HG02981 (cell line): ENCODE measurements around the gene MBD5.

ENCODE experiments used
- ATAC-seq: cut with Tn5 transposase; IDR thresholded peaks from one replicate; pipeline ENCODE4 v1.9.1; 2021; ENCODE audit warnings: mild to moderate bottlenecking, moderate library complexity; ENCODE audit not compliant: unreplicated experiment

The MBD5 gene

DNA sequence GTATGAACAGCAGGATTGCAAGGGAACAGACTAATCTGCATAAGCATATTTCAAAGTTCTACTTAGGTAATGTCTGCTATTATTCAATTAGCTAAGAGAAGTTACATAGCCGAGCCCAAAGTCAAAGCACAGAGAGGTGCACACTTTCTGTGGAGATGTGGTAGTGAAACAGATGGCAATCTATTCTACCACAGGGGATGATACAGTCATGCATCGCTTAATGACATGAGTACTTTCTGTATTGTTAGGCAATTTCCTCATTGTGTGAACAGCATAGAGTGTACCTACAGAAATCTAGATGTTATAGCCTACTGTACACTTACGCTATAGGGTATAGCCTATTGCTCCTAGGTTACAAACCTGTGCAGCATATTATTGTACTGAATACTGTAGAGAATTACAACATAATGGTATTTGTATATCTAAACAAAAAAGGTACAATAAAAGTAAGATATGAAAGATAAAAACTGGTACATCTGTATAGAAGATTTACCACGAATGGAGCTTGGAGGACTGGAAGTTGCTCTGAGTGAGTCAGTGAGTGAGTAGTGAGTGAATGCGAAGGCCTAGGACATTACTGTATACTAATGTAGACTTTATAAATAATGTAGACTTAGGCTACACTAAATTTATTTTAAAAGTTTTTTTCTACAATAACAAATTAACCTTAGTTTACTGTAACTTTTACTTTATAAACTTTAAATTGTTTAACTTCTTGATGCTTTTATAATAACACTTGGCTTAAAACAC, 197.6 kb downstream of the MBD5 start:
- no peak for ATAC-seq

DNA sequence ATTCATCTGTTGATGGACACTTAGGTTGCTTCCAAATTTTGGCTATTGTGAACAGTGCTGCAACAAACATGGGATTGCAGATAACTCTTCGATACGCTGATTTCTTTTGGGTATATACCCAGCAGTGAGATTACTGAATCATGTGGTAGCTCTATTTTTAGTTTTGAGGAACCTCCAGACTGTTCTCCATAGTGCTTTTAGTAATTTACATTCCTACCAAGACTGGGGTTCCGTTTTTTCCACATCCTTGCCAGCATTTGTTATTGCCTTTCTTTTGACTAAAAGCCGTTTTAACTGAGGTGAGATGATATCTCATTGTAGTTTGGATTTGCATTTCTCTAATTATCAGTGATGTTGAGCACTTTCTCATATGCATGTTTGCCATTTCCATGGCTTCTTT, 200.3 kb downstream of the MBD5 start:
- ATAC-seq, result no peak

DNA sequence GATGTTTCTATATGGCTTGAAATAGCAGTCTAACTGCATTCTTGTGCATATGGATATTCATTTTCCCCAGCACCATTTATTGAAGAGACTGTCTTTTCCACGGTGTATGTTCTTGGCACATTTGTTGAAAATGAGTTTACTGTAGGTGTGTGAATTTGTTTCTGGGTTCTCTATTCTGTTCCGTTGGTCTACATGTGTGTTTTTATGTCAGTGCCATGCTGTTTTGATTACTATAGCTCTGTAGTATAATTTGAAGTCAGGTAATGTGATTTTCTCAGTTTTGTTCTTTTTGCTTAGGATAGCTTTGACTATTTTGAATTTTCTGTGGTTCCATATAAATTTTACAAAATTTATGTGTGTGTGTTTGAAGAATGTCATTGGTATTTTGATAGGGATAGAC, 201.0 kb downstream of the MBD5 start:
- ATAC-seq, result no peak

DNA sequence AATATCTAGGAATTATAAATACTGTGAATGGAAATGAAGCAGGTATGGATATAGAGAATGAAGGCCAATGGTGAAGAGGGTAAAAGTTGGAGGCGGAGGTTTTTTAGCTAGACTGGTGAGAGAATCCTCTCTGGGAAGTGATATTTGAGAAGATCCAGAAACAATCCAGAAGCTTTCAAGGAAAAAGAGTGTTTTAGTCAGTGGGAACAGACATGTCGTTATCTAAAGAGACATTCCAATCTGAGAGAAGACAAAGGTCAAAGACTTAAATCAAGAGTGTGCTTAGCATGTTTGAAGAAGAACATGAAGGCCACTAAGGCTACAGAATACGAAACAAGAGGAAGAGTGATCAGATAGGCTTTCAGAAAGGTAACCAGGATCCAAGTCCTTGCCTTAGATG, 211.0 kb downstream of the MBD5 start:
- ATAC-seq, result no peak

DNA sequence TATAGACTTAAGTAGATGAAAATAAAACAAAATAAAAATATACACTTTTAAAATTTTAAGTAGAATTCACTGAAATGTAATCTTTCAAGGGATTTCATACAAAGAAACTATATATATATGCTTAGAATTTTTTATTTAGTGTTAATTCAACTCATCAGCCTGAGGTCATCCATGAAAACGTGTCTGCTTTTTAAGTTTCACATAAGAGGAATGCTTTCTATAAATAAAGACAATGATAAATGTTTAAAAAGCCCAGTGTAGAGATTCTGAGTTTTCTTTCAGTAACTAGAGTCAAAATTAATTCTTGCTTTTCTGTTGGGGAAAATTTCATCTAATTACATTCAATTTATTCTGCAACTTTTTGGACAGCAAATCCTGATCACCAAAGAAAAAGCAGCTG, 213.3 kb downstream of the MBD5 start:
- ATAC-seq, result no peak

DNA sequence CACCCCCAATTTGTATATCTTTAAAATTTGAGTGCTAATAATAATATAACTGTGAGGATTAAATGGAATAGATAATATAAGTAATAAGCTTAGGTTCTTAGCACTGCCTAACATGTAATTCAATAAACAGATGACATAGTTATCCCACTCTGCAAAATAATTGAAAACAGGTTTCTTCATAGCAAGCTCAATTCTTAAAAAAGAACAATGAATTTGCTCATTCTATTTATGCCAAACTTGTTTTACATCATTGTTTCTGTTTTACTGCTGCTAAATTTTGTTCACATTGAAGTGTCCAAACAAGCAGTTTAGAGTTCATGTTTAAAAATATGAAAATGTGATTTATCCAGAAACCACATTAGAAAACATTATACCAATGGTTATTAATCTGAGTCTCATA, 217.0 kb downstream of the MBD5 start:
- no peak for ATAC-seq

DNA sequence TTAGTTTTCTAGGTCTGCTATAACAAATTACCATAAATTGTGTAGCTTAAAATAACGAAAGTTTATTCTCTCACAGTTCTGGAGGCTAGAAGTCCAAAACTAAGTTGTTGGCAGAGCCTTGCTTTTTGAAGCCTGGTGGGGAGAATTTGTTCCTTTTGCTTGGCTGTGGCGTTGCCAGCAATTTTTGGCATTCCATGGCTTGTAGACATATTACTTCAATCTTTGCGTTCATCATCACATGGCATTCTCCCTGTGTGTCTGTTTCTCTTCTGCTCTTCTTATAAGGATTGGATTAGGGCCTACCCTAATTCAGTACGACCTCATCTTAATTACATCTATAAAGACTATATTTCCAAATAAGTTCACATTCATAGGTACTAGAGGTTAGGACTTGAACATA, 217.7 kb downstream of the MBD5 start:
- no peak for ATAC-seq

DNA sequence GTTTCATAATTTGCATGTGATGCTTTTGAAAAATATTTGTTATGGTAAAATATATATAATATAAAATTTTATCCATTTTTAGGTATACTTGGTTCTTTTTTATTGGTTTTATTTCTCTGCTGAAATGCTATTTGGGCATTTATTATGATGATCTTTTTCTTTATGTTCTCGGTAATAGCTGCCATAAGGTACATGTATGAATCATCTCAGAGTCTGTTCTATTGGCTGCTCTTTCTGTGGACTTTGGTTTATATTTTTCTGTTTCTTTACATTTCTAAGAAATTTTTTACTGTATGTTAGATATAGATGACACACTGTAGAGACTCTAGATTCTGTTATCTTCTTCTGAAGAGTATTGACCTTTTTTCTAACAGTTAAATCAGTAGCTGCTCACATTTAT, 219.9 kb downstream of the MBD5 start:
- no peak for ATAC-seq

DNA sequence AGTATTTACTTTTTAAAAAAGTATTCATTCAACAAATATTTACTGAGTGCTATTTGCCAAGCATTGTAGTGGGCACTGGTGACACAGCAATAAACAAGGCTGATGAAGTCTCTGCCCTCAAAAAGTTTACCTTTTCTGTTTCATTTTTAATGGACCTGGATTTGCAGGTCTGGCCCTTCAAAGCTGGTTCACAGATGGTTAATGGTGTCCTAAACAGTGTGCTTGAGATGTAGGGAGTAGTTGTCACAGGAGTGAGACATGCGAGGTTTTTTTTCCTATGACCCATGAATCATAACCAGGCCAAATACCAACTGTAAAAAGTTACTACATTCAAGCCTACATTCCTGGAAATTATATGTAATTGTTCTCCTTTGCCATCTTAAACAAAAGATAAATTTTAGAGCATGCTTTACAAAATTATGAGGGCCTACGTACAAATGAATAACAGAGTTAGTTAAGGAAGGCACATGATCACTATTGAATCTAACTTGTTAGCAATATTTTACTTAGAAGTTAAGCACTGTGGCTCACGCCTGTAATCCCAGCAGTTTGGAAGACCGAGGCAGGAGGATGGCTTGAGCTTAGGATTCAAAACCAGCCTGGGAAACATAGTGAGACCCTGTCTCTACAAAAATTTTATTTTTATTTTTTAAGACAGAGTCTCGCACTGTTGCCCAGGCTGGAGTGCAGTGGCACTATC, 223.9 kb downstream of the MBD5 start:
- no peak for ATAC-seq

DNA sequence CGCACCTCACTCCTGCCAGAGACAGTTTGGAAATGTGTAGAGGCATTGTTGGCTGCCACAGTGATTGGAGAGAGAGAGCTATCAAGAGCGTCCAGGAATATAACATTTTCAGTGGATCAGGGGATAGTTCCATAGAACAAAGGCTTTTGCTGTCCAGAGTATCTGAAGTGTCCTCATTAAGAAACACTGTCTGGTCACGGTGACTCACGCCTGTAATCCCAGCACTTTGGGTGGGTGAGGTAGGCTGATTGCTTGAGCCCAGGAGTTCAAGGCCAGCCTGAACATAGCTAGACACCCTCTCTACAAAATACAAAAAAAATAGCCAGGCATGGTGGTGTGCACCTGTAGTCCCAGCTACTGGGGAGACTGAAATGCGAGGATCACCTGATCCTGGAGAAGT, 231.1 kb downstream of the MBD5 start:
- ATAC-seq, result no peak

DNA sequence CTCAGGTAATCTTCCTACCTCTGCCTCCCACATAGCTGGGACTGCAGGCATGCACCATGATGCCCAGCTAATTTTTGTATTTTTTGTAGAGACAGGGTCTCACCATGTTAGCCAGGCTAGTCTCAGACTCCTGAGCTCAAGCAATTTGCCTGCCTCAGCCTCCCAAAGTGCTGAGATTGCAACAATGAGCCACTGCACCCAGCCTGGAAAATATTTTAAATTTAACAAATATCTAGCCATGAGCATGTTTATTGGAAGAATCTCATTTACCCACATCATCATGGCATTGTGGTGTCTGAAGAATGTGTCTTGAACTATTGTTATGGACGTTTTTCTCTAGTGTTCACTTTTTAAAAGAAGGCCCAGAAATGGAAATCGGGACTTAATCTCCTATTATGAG, 231.8 kb downstream of the MBD5 start:
- no peak for ATAC-seq

DNA sequence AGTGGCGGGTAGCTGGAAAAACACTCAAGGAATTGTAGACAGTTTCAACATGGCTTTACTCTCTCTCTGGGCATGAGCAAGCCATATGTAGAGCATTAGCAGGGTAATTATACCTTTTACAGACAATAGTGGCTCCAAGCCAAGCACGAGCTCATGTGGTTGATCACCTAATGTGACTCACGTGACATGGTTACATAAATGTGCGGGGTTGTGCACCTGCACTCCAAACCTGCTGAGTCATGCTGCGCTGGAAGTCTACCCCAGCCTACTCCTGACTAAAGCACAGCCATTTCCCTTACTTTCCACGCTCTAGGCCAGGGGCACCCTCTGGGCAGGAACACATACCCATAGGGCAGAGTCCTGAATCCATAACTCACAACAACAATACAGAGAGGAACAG, 232.8 kb downstream of the MBD5 start:
- no peak for ATAC-seq

DNA sequence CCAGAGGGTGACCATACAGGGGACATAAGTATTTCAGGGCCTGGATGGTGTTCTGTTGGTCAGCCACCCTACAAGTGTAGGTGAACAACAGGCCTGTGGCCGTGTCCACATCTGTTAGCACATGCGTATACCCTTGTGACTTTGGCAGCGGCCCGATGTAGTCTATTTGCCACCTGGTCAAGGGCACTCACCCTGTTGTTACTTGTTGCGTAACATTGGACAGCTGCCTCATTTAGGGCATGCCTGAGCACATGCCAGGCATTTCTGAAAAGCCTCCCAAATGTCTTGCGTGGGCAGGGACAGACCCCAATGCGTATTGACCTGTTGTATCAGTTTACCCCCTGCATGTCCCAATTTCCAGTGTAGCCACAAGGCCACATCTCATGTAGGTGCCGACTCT, 235.0 kb downstream of the MBD5 start:
- no peak for ATAC-seq

DNA sequence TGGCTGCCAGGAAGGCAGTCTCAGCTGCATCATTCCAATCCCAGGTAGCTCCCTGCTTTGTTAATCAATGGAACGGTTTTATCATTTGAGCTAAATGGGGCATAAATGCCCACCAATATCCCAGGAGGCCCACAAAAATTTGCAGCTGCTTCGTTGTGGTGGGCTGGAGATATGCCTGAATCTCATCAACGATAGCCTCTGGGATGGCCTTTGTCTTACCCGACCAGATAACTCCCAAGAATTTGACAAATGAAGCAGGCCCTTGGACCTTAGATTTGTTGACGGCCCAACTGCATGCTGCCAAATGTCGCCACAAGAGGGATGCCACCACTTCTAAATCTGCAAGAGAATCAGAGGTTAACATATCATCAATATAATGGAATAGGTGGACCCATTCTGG, 236.4 kb downstream of the MBD5 start:
- no peak for ATAC-seq

DNA sequence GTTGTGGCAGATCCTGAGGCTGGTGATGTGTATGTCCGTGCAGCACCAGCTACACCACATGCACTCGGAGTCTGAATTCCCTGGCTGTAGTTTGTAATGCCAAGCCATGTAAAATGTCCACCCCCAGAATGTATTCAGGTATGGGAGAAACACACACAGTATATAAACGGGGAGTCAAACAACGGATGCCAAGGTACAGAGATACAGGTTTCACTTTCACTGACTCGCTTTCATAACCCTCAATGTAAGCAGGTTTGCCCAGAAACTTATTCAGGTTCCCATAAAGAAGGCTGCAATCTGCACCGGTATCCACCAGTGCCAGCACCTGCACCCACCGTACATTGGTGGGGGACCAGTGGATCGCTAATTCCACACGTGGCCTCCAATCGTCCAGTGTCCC, 237.2 kb downstream of the MBD5 start:
- no peak for ATAC-seq

DNA sequence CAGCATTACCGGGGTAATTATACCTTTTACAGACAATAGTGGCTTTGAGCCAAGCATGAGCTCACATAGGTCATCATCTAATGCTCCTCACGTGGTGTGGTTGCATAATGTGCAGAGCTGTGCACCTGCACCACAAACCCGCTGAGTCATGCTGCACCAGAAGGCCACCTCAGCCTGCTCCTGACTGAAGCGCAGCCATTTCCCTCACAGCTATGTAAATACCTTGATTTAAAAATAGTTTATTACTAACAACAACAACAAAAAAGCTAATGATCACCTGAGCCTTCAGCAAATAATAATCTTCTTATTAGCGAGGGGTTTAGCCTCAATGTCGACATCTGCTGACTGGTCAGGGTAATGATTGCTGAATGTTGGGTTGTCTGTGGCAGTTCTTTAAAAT, 238.8 kb downstream of the MBD5 start:
- no peak for ATAC-seq

DNA sequence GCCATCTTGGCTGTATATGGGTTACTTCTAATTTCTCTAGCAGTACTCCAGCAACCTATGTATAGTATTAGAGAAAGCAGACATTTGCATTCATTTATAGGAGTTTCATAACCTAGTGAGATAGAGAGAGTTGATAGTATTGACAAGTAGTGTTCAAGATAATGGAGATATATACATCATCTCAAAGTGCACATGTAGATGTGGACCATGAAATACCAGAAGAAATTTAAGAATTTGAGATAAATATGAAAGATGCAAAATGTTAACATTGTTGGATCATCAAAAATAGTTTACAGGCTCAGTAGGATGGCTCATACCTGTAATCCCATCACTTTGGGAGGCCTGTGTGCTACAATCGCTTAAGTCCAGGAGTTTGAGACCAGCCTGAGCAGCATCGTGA, 243.0 kb downstream of the MBD5 start:
- no peak for ATAC-seq

DNA sequence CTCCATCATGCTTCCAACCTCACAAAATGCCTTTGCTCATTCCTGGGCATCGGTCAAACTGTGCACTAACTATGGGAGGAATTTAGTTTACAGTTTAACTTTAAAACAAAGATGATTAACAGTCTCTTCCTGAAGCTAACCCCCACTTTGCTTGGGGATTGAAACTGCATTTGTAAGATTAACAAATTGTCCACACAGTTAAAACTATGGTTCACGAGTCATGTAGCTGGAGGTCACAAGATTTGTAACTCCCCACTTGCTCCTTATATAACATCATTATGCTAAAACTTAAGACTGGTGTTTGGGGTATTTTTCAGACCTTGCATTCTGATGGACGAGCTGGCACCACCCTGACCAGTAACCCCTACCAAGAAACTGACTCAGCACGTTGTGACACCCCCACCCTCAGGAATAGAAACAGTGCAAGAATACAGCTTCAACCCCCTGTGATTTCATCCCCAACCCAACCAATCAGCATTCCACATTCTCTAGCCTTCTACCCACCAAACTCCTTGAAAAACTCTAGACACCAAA, 252.3 kb downstream of the MBD5 start:
- no peak for ATAC-seq

DNA sequence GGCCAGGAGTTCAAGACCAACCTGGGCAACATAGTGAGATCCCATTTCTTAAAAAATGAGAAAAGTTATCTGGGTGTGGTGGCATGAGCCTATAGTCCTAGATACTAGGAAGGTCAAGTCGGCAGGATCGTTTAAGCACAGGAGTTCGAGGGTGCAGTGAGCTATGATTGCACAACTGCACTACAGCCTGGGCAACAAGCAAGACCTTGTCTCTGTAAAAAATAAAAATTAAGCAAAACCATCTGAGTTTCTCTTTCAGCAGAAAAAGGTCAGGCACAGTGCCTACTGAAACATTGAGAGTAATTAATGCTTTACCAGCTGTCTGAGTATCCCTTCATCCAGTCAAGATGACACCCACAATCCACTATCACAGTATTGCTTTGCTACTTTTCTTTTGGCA, 258.3 kb downstream of the MBD5 start:
- no peak for ATAC-seq

DNA sequence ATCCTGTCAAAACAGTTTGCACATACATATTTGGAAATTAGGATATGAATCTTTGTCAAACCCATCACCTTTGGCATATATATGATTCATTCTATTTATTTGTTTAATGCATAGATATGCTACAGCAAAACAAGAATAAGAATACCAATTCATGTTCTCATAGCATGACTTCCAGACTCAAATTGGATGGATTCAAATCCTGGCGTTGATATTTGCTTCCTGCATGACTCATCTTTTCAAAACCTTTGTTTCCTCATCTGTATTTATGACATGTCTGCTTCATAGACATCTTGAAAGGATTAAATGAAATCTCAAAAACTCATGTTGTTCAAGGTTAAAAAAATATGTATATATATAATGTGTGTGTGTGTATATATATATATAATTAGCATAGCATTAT, 261.3 kb downstream of the MBD5 start:
- ATAC-seq, result no peak

DNA sequence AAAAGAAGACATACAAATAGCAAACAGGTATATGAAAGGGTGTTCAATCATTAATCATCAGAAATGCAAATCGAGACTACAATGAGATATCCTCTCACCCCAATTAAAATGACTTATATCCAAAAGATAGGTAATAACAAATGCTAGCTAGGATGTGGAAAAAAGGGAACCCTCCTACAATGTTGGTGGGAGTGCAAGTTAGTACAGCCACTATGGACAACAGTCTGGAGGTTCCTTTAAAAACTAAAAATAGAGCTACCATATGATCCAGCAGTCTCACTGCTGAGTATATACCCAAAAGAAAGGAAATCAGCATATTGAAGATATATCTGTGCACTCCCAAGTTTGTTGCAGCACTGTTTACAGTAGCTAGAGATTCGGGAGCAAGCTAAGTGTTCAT, 271.5 kb downstream of the MBD5 start:
- ATAC-seq, result no peak

DNA sequence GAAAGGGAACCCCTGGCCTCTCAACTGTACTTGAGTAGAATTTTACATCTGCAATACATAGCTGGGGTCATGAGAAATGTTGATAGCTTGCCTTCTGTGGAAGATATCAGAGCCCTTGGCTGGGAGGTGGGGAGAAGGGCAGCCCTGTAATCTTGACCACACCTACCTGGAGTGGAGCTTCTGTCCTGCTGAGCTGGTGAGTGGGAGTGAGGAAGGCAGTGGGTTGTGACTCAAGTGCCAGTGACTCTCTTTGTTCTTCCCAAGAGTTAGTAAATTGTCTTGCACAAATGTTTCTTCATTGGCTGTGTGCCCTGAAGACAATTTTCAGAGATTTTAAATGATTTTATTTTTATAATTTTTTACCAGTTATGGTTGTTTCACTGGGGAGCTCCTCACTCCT, 277.3 kb downstream of the MBD5 start:
- no peak for ATAC-seq

DNA sequence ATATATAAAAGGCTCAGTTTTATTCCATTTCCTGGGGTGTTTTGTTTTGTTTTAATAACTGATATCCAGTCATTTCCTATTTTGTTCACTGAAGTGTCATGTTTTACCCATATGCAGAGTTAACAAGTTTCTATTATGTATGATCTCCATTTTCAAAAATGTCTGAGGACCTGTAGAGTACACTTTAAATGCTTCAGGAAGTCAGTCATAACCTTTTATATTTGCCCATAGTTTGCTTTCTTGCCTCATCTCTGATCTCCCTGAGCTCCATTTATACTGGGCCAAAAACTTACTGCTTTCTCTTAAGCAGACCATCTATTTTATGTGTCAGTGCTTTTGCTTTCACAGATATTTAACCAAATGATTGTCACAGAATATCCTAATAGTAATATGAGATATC, 278.7 kb downstream of the MBD5 start:
- no peak for ATAC-seq
